Right forelimb (tissue), 1 donor: Measurements from ENCODE around the gene NDUFB6.
"Not testable (repeated sequence)": the region's sequence is repeated elsewhere in the genome, so short reads cannot be mapped to it uniquely, and the experiment has no call there.

Experiments
- DNase-seq: peaks from one replicate; pipeline ENCODE4 v3.0.0-alpha.2; 2018

NDUFB6 gene

DNA sequence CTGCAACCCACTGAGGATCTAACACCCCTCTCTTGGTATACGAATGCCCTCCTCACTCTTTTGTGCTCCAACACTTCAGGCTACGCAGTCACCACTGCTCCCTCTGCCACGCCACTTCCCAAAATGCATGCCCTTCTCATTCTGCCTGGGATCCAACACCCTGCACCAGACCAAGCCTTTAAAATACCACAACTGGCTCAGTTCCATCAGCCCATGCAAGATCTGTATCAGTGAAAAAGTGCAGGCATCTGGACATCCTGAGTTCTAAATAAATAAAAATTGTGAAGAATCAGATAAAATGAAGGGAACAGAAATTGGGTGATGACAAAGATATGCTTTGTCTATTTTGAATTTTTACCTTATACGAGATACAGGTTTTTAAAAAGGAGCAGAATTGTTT, 2.7 kb downstream of the NDUFB6 start:
- no peak for DNase-seq

DNA sequence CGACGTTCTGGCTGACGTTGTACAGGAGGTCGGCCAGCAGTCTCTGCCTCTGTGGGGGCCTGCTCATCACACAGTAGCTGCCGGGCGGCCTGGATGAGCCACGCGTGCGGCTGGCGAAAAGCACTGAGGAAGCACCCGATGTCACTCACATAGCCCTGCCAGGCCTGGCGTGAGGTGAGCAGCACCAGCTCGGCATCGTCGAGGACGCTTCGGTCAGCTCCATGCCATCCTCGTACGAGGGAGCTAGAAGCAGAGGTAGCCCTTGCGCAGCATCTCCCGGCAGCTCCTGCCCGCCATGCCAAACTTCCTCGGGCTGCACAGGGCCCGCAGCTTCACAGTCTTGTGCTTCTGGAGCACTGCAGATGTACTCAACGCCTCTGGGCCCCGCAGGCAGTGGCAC, 6.2 kb downstream of the NDUFB6 start:
- DNase-seq = no peak

DNA sequence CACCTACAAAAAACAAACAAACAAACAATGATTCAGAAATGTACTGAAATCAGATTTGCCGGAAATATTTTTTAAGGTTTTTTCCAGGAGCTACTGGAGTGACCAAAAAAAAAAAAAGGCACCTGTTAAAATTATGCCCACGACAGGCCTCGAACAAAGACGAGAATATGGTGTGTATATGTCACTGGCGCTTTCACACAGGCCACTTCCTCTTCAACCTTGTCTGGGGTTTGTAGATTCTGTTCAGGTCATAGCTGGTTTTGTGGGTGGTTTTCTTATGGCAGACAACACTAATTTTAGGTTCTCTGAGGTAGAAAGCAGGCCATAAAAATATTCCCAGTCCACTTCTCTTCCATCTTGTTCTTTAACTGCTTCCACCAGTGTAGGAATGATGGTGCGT, 7.0 kb downstream of the NDUFB6 start:
- DNase-seq = no peak

DNA sequence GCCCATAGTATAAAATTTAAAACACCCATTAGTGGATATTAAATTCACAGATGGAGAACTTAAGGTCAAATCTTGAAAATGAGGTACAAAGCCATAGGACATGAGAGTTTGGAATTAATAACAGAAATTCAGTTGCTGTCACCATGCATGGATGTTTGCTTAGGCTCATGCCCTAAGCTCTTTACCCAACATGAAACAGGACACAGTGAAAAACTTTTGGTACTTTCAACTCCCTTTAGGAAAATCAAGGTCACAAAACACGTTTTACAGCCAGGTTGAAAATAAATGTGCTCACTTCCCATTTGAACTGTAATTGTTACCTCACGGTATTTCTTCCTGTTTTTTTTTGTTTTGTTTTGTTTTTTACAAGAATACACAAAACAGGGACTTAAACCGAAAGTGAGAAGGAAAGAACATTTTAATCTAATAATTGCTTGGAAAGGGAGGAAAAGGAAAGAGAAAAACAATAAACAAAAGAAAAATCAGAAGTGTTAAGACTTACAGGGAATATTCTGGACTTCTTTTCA, 14.5 kb downstream of the NDUFB6 start:
- no peak for DNase-seq

DNA sequence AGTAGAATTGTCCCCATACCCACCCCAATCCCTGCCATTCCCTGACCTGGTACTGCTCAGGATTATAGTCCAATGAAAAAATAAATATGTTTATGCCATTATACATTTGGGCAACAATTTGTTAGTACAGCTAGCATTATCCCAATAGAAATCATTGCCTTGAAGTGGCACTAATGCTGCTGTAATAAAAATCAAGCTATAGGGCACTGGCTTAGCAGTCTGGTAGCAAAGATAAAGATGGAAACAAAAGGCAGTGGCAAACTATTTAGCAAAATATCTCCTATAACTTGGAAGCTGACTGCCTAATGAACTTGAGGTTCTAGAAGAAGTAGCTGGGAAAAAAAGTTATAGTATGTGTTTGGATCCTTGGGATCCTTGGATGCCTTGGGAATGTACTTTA, 18.4 kb downstream of the NDUFB6 start:
- no peak for DNase-seq

GRCh38 chr9:32554107-32554506, 18.9 kb downstream of the NDUFB6 start:
- no peak for DNase-seq

DNA sequence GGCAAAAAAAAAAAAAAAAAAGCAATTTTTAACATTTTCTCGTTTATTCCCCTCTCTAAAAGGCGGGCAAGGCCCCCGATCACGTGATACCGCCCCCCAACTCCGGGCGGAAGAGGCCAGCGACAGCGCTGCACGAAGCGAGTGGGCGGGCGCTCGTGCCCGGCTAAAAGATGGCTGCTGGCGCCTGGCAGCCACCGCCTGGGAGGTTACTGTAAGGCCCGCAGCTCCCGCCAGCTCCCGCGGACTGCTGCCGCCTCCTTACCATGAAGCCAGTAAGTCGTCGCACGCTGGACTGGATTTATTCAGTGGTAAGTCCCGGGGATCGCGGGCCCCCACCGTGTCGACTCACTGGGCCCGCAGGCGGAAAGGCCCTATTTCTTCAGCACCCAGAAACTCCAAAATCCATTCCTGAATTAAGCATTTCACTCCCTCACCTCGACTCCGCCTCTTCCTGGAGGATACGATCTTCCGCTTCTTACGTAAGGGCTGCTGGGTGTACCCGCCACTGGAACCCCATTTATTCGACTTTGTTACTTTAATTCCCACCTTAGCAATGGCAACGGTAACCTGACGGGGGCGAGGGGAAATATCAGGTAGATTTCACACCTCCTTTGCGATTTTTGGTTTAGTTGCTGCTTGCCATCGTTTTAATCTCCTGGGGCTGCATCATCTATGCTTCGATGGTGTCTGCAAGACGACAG, 20.6 kb downstream of the NDUFB6 start, which contains the start of the genes SMIM27 and TOPORS:
SMIM27 (plus strand) TSS at position 156 of the 701 bp plus-strand sequence; CDS start at position 264, 108 bp downstream.
TOPORS (minus strand) TSS at position 415 of the 701 bp plus-strand sequence; CDS start at position 265, 150 bp downstream.
- peak; percentile 96 for DNase-seq

DNA sequence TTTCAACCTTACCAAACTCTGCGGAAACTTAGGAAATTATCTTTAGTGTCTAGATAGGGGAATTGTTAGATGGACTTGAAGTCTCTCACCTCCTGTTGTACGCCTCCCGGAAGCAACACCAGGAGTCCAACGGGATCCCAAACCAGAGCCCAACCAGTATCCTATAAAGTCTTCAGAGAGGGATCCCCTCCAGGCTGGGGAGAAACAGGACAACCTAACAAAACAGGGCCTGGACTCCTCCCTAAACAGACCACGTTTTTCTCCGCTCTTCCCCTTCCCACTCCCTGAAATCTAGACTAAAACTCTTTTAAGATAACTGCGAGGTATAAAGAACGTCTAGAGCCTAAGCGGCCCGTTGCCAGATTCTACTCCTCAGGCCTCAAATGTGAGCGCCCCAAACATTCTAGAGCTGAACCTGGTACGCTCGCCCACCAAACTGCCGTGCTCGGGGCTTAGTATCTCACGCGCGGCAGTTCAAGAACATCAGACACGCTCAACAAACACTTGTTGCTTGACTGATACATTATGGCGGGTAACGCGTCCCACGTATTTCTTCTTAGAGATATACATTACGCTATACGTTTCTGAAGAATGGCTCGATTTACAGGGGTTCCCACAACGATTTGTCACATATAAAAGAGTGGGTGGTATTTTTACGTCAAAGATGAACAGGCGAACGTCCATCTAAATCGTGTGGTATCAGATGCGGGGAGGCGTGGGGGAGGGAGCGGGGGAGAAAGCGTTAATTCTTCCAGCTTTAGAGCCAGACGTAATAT, 21.5 kb downstream of the NDUFB6 start:
- peak; percentile 58 for DNase-seq

DNA sequence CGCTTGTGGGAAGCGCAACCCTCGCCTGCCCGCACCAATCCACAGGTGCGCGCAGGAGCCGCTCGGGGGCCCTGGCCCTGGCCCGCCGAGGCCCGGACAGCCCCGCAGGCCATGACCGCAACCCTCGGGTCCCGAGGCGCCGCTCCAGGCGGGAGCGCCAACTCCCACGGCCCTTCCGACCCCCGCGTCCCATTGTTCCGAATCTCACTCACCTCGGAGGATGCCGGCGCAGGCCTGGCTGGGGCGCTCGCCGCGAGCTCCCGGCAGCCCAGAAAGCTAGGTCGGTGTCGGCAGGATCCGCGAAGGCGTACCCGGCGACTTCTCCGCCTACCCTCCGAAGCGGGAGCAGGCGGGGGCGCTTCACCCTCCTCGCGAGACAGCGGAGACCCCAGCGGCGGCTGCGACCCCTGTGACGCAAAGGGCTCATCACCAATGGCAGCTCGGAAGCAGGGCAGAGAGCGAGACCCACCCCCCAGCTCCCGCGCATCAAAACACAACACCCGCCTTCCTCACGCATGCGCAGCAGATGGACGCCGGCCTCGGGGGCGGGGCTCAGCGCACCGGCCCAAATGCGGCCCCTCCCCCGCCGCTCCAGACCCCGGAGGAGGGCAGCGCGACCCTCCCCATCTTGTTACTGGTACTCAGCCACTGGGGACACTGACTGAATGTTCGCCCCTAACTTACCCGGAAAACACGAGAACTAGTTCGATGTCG, 22.2 kb downstream of the NDUFB6 start:
- DNase-seq = peak; percentile 97

DNA sequence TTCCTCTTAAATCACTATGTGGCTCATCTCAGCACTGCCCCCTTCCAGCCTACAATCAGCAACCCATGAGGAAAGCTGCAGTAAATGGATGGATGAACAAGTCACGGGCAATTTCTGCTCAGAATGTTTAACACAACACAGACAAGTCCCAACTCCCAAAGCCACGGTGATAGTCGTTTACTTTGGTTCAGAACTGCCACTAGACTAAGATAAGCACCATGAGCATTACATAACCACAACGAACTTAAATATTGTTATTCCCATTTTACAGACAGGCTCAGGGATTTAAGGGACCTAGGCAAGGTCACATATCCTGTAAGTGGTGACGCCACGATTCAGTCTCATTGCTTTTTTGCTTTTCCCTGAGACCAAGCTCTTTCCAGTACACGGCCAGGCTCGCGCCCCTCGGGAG, 22.8 kb downstream of the NDUFB6 start:
- DNase-seq = no peak

- DNase-seq = not testable (repeated sequence)
Observed at GRCh38 chr9:32548213-32548612, 24.7 kb downstream of the NDUFB6 start.

DNA sequence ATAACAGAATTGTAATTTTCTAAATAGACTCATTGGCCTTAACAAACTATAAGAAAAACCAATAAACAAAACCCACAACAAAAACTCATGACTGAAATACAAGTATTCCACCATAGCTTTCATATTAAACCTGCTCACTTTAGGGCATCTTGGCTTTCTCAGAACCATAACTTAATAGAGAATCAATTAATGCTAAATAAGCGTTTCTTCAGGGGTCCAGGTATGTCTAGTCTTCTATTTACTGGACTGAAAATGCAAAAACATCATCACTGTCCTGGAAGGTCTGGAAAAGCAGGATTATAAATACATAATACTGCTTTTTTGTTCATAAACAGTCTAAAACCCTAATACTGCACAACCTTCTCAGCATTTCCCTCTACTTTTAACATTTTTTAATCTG, 27.1 kb downstream of the NDUFB6 start:
- DNase-seq = no peak

GRCh38 chr9:32543047-32543446, 29.9 kb downstream of the NDUFB6 start:
- no peak for DNase-seq

- DNase-seq = no peak
Observed at GRCh38 chr9:32533816-32534215, 39.1 kb downstream of the NDUFB6 start.

GRCh38 chr9:32533336-32533735, 39.6 kb downstream of the NDUFB6 start:
- DNase-seq = no peak

GRCh38 chr9:32526707-32527048, 46.3 kb downstream of the NDUFB6 start:
- no peak for DNase-seq

DNA sequence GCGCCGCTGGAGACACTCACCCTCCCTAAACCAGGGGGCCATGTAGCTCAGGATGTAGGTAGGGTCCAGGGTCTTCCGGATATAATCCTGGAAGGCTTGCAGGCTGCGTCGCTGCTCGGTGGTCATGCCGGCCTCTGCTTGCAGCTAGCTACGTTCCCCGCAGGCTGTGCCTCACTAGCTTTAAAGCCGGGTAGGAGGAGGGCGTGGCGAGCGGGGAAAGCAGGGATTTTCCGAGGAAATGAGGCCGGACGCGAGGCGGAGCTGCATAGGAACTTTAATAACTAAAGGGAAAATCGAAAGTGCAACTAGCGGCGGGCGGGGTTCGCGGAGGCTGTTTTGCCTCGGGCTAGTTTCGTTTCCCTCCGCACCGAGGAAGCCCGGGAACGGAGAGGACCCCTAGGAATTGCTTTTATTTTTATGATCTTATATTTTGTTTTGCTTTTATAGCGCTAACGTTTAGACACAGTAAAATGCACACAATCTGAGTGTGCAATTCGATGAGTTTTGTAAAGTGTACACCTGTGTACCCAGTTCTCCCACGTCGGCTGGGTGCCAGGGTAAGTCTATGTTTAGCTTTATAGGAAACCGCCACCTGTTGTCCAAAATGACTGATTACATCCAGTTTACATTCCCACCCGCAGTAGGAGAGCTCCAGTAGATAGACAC, 46.8 kb downstream of the NDUFB6 start, which contains the start of gene RIGI:
RIGI (minus strand) TSS at position 156 of the 666 bp plus-strand sequence; CDS start at position 126, 30 bp downstream.
- DNase-seq = peak; percentile 93

GRCh38 chr9:32525709-32526030, 47.3 kb downstream of the NDUFB6 start:
- DNase-seq = no peak

DNA sequence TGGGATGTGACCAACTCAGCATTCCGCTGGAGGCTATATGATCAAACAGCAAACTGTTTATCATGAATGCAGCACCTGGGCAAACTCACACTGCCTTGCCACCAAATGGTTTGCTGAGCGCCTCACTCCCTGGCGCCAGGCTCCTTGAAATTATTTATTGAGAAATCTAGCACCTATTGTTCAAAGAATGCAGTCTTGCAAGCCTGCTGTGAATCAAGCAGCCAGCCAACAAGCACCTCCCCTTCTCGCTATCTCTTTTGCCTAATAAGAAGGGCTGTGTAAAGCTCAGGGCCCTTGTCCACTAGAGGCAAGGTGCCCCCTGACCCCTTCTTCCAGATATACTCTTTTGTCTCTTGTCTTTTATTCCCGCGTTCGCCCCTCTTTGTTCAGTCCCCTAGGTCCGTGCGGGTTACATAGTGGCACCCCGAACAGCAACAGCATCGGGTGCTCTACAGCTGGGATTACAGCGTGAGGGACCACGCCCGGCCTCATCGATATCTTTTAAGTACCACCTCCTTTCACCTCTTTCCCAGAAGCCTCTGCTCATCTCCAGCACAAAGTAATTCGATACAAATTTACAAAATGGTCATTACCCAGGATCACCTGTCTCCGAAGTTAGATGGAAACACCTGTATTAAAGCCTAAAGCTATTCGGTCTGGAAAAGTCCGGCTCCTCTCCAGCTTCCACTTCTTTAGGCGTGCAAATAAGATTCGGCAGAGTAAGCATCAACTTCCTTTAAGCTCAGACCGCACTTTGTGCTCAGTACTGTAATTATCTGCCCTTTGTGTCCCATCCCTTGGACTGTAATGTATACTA, 47.9 kb downstream of the NDUFB6 start:
- no peak for DNase-seq

- DNase-seq = not testable (repeated sequence)
Observed at GRCh38 chr9:32524558-32524891, 48.4 kb downstream of the NDUFB6 start.

DNA sequence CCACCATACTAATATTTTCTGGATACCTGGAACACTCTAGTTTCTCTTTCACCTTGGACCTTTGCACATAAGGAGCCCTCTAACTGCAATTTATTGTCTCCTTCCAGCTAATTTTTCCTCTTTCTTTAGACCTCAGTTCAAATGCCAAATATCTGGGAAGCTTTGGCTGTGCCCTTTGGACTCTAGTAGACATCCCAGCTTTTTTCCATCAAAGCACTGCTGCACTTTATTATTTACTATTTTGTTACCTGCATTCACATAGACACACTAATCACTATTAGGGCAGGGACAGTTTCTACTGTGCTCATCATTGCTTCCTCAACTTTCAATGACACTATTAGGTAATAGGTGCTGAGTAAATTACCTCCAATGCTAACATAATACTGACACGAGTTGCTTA, 49.0 kb downstream of the NDUFB6 start:
- DNase-seq = no peak

GRCh38 chr9:32518276-32518675, 54.7 kb downstream of the NDUFB6 start:
- DNase-seq = no peak
